HCT116 (cell line): Measurements from ENCODE around the gene TIPRL. TPM values are rescaled to one million over a fixed set of nuclear protein-coding genes. Genes with fewer than 3 reads are reported as not detected.

Experiments
- ATAC-seq: fragments of 200-7000 bp; cut with Tn5 transposase; 2 replicates; pipeline ENCODE4 v1.9.1; 2020; ENCODE audit warnings: mild to moderate bottlenecking, moderate library complexity
- BruUV-seq: library from RNA; stranded (reverse); fragments of 400-500 nt; replicated peaks from 2 replicates; lab custom pipeline; 2021; lab: Mats Ljungman, UMichigan
- CTCF ChIA-PET: fragments of 300-600 bp; sonication (Branson Sonifier 250); formaldehyde crosslinking; loops from one replicate; lab custom pipeline; 2021; ENCODE audit warnings: antibody characterized with exemption; lab: Charles Lee
- POLR2A ChIA-PET: fragments of 300-600, 350-600 bp; sonication (Branson Sonifier 250); formaldehyde crosslinking; loops from one replicate; lab custom pipeline; 2021; ENCODE audit warnings: antibody characterized with exemption; lab: Charles Lee
- RAD21 ChIA-PET, 2 experiments: fragments of 300-600 bp; sonication (Branson Sonifier 250); formaldehyde crosslinking; loops; one replicate each; lab custom pipeline; 2023; ENCODE audit warnings: low total read pairs in 2 of 2; ENCODE audit not compliant: uncharacterized antibody in 2 of 2, unreplicated experiment in 2 of 2, low non-redundant PET in 1 of 2; lab: Charles Lee
- DNase-seq: peaks from one replicate; pipeline ENCODE4 v3.0.0-alpha.2; 2010; ENCODE audit warnings: low read depth, low spot score
- H2AFZ ChIP-seq: fragments of 200-600 bp; shearing (Covaris generic), sonication (generic); 2 replicates; pipeline ENCODE4 v1.6.1; 2017; ENCODE audit warnings: low read depth, mixed run types, mixed read lengths, antibody characterized with exemption, low read length; ENCODE audit not compliant: poor library complexity, severe bottlenecking
- H3K27ac ChIP-seq: 2 replicates; pipeline ENCODE4 v1.5.1; 2012; ENCODE audit warnings: low read depth, low read length
- H3K27me3 ChIP-seq: fragments of 200-600 bp; sonication (generic); 2 replicates; pipeline ENCODE4 v1.6.1; 2016; ENCODE audit warnings: mixed run types, low read length, mixed read lengths; ENCODE audit not compliant: insufficient read depth
- H3K36me3 ChIP-seq, 2 experiments: fragments of 200-500 bp in 1 of 2; fragments of 200-600 bp in 1 of 2; sonication (Bioruptor generic) in 1 of 2; sonication (generic) in 1 of 2; 2 replicates each; pipeline versions ENCODE4 v1.5.1 to v1.6.1; 2014 to 2016; ENCODE audit warnings: low read length in 2 of 2, inconsistent platforms in 1 of 2, mixed read lengths in 1 of 2, mixed run types in 1 of 2; ENCODE audit not compliant: insufficient read depth in 2 of 2, control insufficient read depth in 1 of 2
- H3K4me1 ChIP-seq, 2 experiments: fragments of 200-600 bp in 1 of 2; sonication (generic) in 1 of 2; 2 replicates each; pipeline versions ENCODE4 v1.5.1 to v1.6.1; 2012 to 2017; ENCODE audit warnings: low read length in 2 of 2, inconsistent platforms in 1 of 2, mild to moderate bottlenecking in 1 of 2, mixed read lengths in 1 of 2, mixed run types in 1 of 2, moderate library complexity in 1 of 2; ENCODE audit not compliant: insufficient read depth in 2 of 2, control insufficient read depth in 1 of 2
- H3K4me2 ChIP-seq: fragments of 200-600 bp; sonication (generic); 2 replicates; pipeline ENCODE4 v1.6.1; 2017; ENCODE audit warnings: mixed run types, low read length, mixed read lengths
- H3K4me3 ChIP-seq, 2 experiments: fragments of 200-600 bp in 1 of 2; sonication (generic) in 1 of 2; replicated peaks in 1 of 2; 2 replicates each; pipeline ENCODE4 v1.5.1; 2011 to 2016; ENCODE audit warnings: low read length in 2 of 2, control low read depth in 1 of 2, low read depth in 1 of 2, mild to moderate bottlenecking in 1 of 2, mixed read lengths in 1 of 2, mixed run types in 1 of 2
- H3K79me2 ChIP-seq: fragments of 200-600 bp; sonication (generic); 2 replicates; pipeline ENCODE4 v1.6.1; 2017; ENCODE audit warnings: mild to moderate bottlenecking, mixed run types, low read length, moderate library complexity, mixed read lengths; ENCODE audit not compliant: insufficient read depth
- H3K9ac ChIP-seq: fragments of 200-600 bp; sonication (generic); 2 replicates; pipeline ENCODE4 v1.6.1; 2016; ENCODE audit warnings: low read length, mixed read lengths
- H3K9me2 ChIP-seq: fragments of 200-600 bp; sonication (generic), shearing (Covaris generic); 2 replicates; pipeline ENCODE4 v1.6.1; 2017; ENCODE audit warnings: mixed run types, mild to moderate bottlenecking, moderate library complexity; ENCODE audit not compliant: insufficient read depth
- H3K9me3 ChIP-seq, 2 experiments: fragments of 200-500 bp in 1 of 2; fragments of 200-600 bp in 1 of 2; sonication (Bioruptor generic) in 1 of 2; sonication (generic) in 1 of 2; 2 replicates each; pipeline ENCODE4 v1.6.1; 2014 to 2017; ENCODE audit warnings: low read length in 2 of 2, mixed read lengths in 2 of 2, inconsistent platforms in 1 of 2, low read depth in 1 of 2, mild to moderate bottlenecking in 1 of 2, mixed run types in 1 of 2, moderate library complexity in 1 of 2; ENCODE audit not compliant: control insufficient read depth in 1 of 2, insufficient read depth in 1 of 2
- H4K20me1 ChIP-seq: fragments of 200-600 bp; sonication (generic), shearing (Covaris generic); 2 replicates; pipeline ENCODE4 v1.6.1; 2017; ENCODE audit warnings: mixed run types, mild to moderate bottlenecking, moderate library complexity; ENCODE audit not compliant: insufficient read depth
- CBX3 ChIP-seq: IDR thresholded peaks from 2 replicates; pipeline ENCODE4 v1.6.1; 2012; ENCODE audit warnings: low read depth
- CEBPB ChIP-seq: IDR thresholded peaks from 2 replicates; pipeline ENCODE4 v1.6.1; 2012; ENCODE audit warnings: low read depth
- CTCF ChIP-seq, 3 experiments: fragments of 200-600 bp in 1 of 3; sonication (generic) in 1 of 3; IDR thresholded peaks in 2 of 3; conservative IDR thresholded peaks in 1 of 3; 2 replicates each; pipeline ENCODE4 v1.5.1; 2012 to 2017; ENCODE audit warnings: low read depth in 2 of 3, low read length in 2 of 3, antibody characterized with exemption in 1 of 3, borderline replicate concordance in 1 of 3, control low read depth in 1 of 3, mild to moderate bottlenecking in 1 of 3, mixed read lengths in 1 of 3, mixed run types in 1 of 3, moderate library complexity in 1 of 3; ENCODE audit not compliant: insufficient read depth in 1 of 3
- EGR1 ChIP-seq: IDR thresholded peaks from 2 replicates; pipeline ENCODE4 v1.6.1; 2012; ENCODE audit warnings: low read depth
- FOSL1 ChIP-seq: IDR thresholded peaks from 2 replicates; pipeline ENCODE4 v1.6.1; 2012; ENCODE audit warnings: low read depth
- JUND ChIP-seq: IDR thresholded peaks from 2 replicates; pipeline ENCODE4 v1.6.1; 2012
- POLR2A ChIP-seq: IDR thresholded peaks from 2 replicates; pipeline ENCODE4 v1.7.0; 2011; ENCODE audit warnings: borderline replicate concordance; ENCODE audit not compliant: insufficient read depth, insufficient read length; ENCODE audit errors: extremely low read depth
- POLR2AphosphoS5 ChIP-seq: IDR thresholded peaks from 2 replicates; pipeline ENCODE4 v1.6.1; 2011; ENCODE audit warnings: mild to moderate bottlenecking, low read depth, low read length, moderate library complexity
- RAD21 ChIP-seq: IDR thresholded peaks from 2 replicates; pipeline ENCODE4 v1.6.1; 2012; ENCODE audit warnings: low read depth, mild to moderate bottlenecking
- REST ChIP-seq: IDR thresholded peaks from 2 replicates; pipeline ENCODE4 v1.6.1; 2012; ENCODE audit warnings: low read depth
- SRF ChIP-seq: IDR thresholded peaks from 2 replicates; pipeline ENCODE4 v1.6.1; 2012; ENCODE audit warnings: low read depth
- TCF7L2 ChIP-seq: IDR thresholded peaks from 2 replicates; pipeline ENCODE4 v1.7.0; 2011; ENCODE audit warnings: borderline replicate concordance, inconsistent platforms; ENCODE audit not compliant: insufficient read depth, insufficient read length; ENCODE audit errors: extremely low read depth
- YY1 ChIP-seq: IDR thresholded peaks from 2 replicates; pipeline ENCODE4 v1.6.1; 2011; ENCODE audit warnings: low read length, low read depth, moderate library complexity, mild to moderate bottlenecking; ENCODE audit not compliant: insufficient replicate concordance; ENCODE audit errors: extremely low read depth
- ZNF274 ChIP-seq: fragments of 200-500 bp; sonication (Bioruptor generic); IDR thresholded peaks from 2 replicates; pipeline ENCODE4 v1.6.1; 2014; ENCODE audit warnings: mild to moderate bottlenecking, low read depth, low read length, inconsistent platforms
- intact Hi-C: fragments of 100-400 bp; cut with micrococcal nuclease; formaldehyde crosslinking; loops from 2 replicates; pipeline ENCODE4 v1.10.0; 2022
- total RNA-seq: library from RNA; stranded (reverse); gene quantifications from one replicate; pipeline ENCODE4 v1.2.1, GENCODE V29; 2021; ENCODE audit not compliant: unreplicated experiment
- TF ChIP-seq, protein P1 (sequence below): IDR thresholded peaks from 2 replicates; pipeline ENCODE4 v1.6.1; 2012
- TF ChIP-seq, protein P2 (sequence below): IDR thresholded peaks from 2 replicates; pipeline ENCODE4 v1.6.1; 2011; ENCODE audit warnings: mild to moderate bottlenecking, low read length, moderate library complexity; ENCODE audit not compliant: insufficient replicate concordance; ENCODE audit errors: extremely low read depth

The TIPRL gene
- total RNA-seq, 1 experiment from 2014 or later = 36.4 TPM

DNA sequence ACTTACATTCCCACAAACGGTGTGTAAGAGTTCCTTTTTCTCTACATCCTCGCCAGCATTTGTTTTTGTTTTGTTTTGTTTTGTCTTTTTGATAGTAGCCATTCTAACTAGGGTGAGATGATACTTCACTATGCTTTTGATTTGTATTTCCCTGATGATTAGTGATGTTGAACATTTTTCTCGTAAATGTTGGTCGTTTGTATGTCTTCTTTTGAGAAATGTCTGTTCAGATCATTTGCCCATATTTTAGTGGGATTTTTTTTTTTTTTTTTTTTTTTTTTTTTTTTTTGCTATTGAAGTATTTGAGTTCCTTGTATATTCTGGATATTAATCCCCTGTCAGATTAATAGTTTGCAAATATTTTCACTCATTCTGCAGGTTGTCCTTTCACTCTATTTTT, 22.9 kb upstream of the TIPRL start:
- Histone ChIP-seq H3K9me3 (no peaks in the 10 kb centered on the region), H3K9ac (no peak overlapping the region), H2AFZ (no peak overlapping the region), H3K4me1 (no peaks in the 10 kb centered on the region), H3K4me3 (no peak overlapping the region), H3K27ac (no peak overlapping the region), H3K79me2 (no peaks in the 10 kb centered on the region), H3K27me3 (no peaks in the 10 kb centered on the region), H4K20me1 (no peaks in the 10 kb centered on the region), H3K36me3 (no peaks in the 10 kb centered on the region), H3K4me2 (no peak overlapping the region), H3K9me2 (no peaks in the 10 kb centered on the region)
- CTCF ChIA-PET = no interaction called here
- no TSS peak for BruUV-seq
- intact Hi-C loops = no loop called here
- no peak for TF ChIP-seq POLR2A
- no peak for TF ChIP-seq EGR1
- no peak for TF ChIP-seq YY1
- TF ChIP-seq TCF7L2 = no peak
- TF ChIP-seq CEBPB = no peak
- TF ChIP-seq CBX3 = no peak
- TF ChIP-seq, protein P1, sequence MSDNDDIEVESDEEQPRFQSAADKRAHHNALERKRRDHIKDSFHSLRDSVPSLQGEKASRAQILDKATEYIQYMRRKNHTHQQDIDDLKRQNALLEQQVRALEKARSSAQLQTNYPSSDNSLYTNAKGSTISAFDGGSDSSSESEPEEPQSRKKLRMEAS = no peak
- TF ChIP-seq ZNF274 = no peak
- TF ChIP-seq JUND = no peak
- TF ChIP-seq FOSL1 = no peak
- TF ChIP-seq REST = no peak
- TF ChIP-seq POLR2AphosphoS5 = no peak
- no peak for TF ChIP-seq CTCF (IDR thresholded peaks at IDR 0.05 in 2 of 3, conservative IDR thresholded peaks at IDR 0.05 in 1 of 3; ENCODE audit: borderline replicate concordance in 1 of 3, insufficient read depth in 1 of 3, low read depth in 2 of 3, low read length in 2 of 3)
- TF ChIP-seq, protein P2, sequence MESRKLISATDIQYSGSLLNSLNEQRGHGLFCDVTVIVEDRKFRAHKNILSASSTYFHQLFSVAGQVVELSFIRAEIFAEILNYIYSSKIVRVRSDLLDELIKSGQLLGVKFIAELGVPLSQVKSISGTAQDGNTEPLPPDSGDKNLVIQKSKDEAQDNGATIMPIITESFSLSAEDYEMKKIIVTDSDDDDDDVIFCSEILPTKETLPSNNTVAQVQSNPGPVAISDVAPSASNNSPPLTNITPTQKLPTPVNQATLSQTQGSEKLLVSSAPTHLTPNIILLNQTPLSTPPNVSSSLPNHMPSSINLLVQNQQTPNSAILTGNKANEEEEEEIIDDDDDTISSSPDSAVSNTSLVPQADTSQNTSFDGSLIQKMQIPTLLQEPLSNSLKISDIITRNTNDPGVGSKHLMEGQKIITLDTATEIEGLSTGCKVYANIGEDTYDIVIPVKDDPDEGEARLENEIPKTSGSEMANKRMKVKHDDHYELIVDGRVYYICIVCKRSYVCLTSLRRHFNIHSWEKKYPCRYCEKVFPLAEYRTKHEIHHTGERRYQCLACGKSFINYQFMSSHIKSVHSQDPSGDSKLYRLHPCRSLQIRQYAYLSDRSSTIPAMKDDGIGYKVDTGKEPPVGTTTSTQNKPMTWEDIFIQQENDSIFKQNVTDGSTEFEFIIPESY = no peak
- no peak for TF ChIP-seq SRF
- no peak for TF ChIP-seq RAD21
- RAD21 ChIA-PET = no interaction called here
- POLR2A ChIA-PET = no interaction called here
- no peak for ATAC-seq
- DNase-seq = no peak
